Endodermal cell (in vitro differentiated cells): ENCODE measurements around the gene FLT3. TPM values are rescaled to one million over a fixed set of nuclear protein-coding genes. Genes with fewer than 3 reads are reported as not detected.

Experiments used
- DNase-seq: peaks from one replicate; pipeline ENCODE4 v3.0.0-alpha.2; 2017
- H3K27ac ChIP-seq: 2 replicates; pipeline ENCODE4 v1.5.1; 2013; ENCODE audit warnings: mild to moderate bottlenecking, low read depth, low read length, moderate library complexity
- H3K27me3 ChIP-seq: 2 replicates; pipeline ENCODE4 v1.6.1; 2013; ENCODE audit warnings: mild to moderate bottlenecking, low read length, moderate library complexity; ENCODE audit not compliant: insufficient read depth, control insufficient read depth, poor library complexity, severe bottlenecking
- H3K36me3 ChIP-seq: 2 replicates; pipeline ENCODE4 v1.7.0; 2013; ENCODE audit warnings: mild to moderate bottlenecking, low read length, moderate library complexity; ENCODE audit not compliant: control insufficient read depth, insufficient read depth
- H3K4me1 ChIP-seq: one replicate; pipeline ENCODE4 v1.7.0; 2013; ENCODE audit warnings: low read length; ENCODE audit not compliant: control insufficient read depth, insufficient read depth
- H3K4me3 ChIP-seq: 2 replicates; pipeline ENCODE4 v1.5.1; 2013; ENCODE audit warnings: mild to moderate bottlenecking, low read length, moderate library complexity
- H3K9ac ChIP-seq: 2 replicates; pipeline ENCODE4 v1.6.1; 2013; ENCODE audit warnings: mild to moderate bottlenecking, low read length, moderate library complexity; ENCODE audit not compliant: poor library complexity, severe bottlenecking; ENCODE audit errors: extremely low read depth
- H3K9me3 ChIP-seq: 2 replicates; pipeline ENCODE4 v1.6.1; 2013; ENCODE audit warnings: mild to moderate bottlenecking, low read length, moderate library complexity; ENCODE audit not compliant: control insufficient read depth
- H3K27ac Mint-ChIP-seq: 2 replicates; pipeline ENCODE4 v1.8.0; 2020; ENCODE audit warnings: mixed read lengths
- H3K27me3 Mint-ChIP-seq: 2 replicates; pipeline ENCODE4 v1.8.0; 2021; ENCODE audit warnings: mild to moderate bottlenecking, mixed read lengths; ENCODE audit not compliant: insufficient read depth
- H3K36me3 Mint-ChIP-seq: 2 replicates; pipeline ENCODE4 v1.8.0; 2020; ENCODE audit warnings: low read depth, mixed read lengths
- H3K4me1 Mint-ChIP-seq: 2 replicates; pipeline ENCODE4 v1.8.0; 2020; ENCODE audit warnings: mixed read lengths
- H3K4me3 Mint-ChIP-seq: 2 replicates; pipeline ENCODE4 v1.8.0; 2020; ENCODE audit warnings: mild to moderate bottlenecking, moderate library complexity, mixed read lengths
- H3K9me3 Mint-ChIP-seq: 2 replicates; pipeline ENCODE4 v1.8.0; 2020; ENCODE audit warnings: mild to moderate bottlenecking, mixed read lengths
- CTCF ChIP-seq: fragments of 200-600 bp; sonication (generic); conservative IDR thresholded peaks from 2 replicates; pipeline ENCODE4 v1.5.0; 2021; ENCODE audit warnings: antibody characterized with exemption, mild to moderate bottlenecking
- WGBS, 2 experiments: methylation state at CpG; one replicate each; pipeline versions ENCODE4 v1.1.5 to v1.1.7; 2013; ENCODE audit warnings: missing lambda C conversion rate in 2 of 2, mixed read lengths in 1 of 2; ENCODE audit not compliant: insufficient coverage in 1 of 2, insufficient read length in 1 of 2; 5-methylcytosine and 5-hydroxymethylcytosine counted together
- total RNA-seq, 2 donors: library from RNA; stranded (reverse); fragmentation: NEBNext Ultra II Directional in 1 of 2; extraction: Animal tissue kit (Norgen Biotek cat#: 25700) in 1 of 2; gene quantifications; 2 replicates in 1 of 2; 3 replicates in 1 of 2; pipeline ENCODE4 v1.2.1, GENCODE V29; 2021

FLT3 gene
- total RNA-seq, 2 donors from 2014 or later: 0.09 to 0.13 TPM

GRCh38 chr13:27967203-27967735, 133.1 kb downstream of the FLT3 start:
- H3K4me1 Mint-ChIP-seq: peaks cover 33% of the 10 kb centered on the region
- H3K27ac Mint-ChIP-seq: no peak overlapping the region
- peak overlapping the region; percentile 37 for H3K4me3 Mint-ChIP-seq
- Histone ChIP-seq H3K9ac (no peak overlapping the region), H3K36me3 (no peaks in the 10 kb centered on the region), H3K4me1 (peaks cover 15% of the 10 kb centered on the region), H3K9me3 (no peaks in the 10 kb centered on the region), H3K27me3 (peaks cover 100% of the 10 kb centered on the region), H3K27ac (no peak overlapping the region), H3K4me3 (no peak overlapping the region)
- peaks cover 100% of the 10 kb centered on the region for H3K27me3 Mint-ChIP-seq
- 0 to 4% methylated on average over 8 to 18 of the region's 18 CpGs for WGBS, 2 experiments
- H3K9me3 Mint-ChIP-seq: no peaks in the 10 kb centered on the region
- H3K36me3 Mint-ChIP-seq: no peaks in the 10 kb centered on the region
- no peak for TF ChIP-seq CTCF
- DNase-seq: no peak

- Histone ChIP-seq H3K27me3 (peaks cover 100% of the 10 kb centered on the region), H3K4me1 (peaks cover 15% of the 10 kb centered on the region), H3K4me3 (no peak overlapping the region), H3K36me3 (no peaks in the 10 kb centered on the region), H3K27ac (no peak overlapping the region), H3K9ac (no peak overlapping the region), H3K9me3 (no peaks in the 10 kb centered on the region)
- Mint-ChIP-seq H3K4me1 (peaks cover 37% of the 10 kb centered on the region), H3K27ac (no peak overlapping the region), H3K4me3 (peak overlapping the region; percentile 37), H3K9me3 (no peaks in the 10 kb centered on the region), H3K27me3 (peaks cover 100% of the 10 kb centered on the region), H3K36me3 (no peaks in the 10 kb centered on the region)
- peak; percentile 90 for DNase-seq
- no peak for TF ChIP-seq CTCF
- 0 to 1% methylated on average over 3 to 38 of the region's 38 CpGs for WGBS, 2 experiments
Measured at GRCh38 chr13:27966641-27967202, 133.7 kb downstream of the FLT3 start.

GRCh38 chr13:27965740-27966640, 134.4 kb downstream of the FLT3 start:
- Mint-ChIP-seq H3K36me3 (no peaks in the 10 kb centered on the region), H3K4me1 (peaks cover 35% of the 10 kb centered on the region), H3K4me3 (peak overlapping the region; percentile 12), H3K9me3 (no peaks in the 10 kb centered on the region), H3K27me3 (peaks cover 100% of the 10 kb centered on the region), H3K27ac (no peak overlapping the region)
- Histone ChIP-seq H3K4me3 (no peak overlapping the region), H3K36me3 (no peaks in the 10 kb centered on the region), H3K27me3 (peaks cover 100% of the 10 kb centered on the region), H3K9ac (no peak overlapping the region), H3K4me1 (peaks cover 15% of the 10 kb centered on the region), H3K9me3 (no peaks in the 10 kb centered on the region), H3K27ac (no peak overlapping the region)
- peak; percentile 14 for TF ChIP-seq CTCF
- WGBS, 2 experiments: 1 to 2% methylated on average over 18 to 45 of the region's 45 CpGs
- DNase-seq: peak; percentile 92
